ENCODE measurements around the gene IWS1.

GRCh38 chr2:127552336-127552735 is 26.0 kb upstream of the IWS1 start:
- no peak for TF ChIP-seq CTCF (IDR thresholded peaks at IDR 0.05 in 8 of 11, conservative IDR thresholded peaks at IDR 0.05 in 3 of 11)
- TF ChIP-seq POLR2A (IDR thresholded peaks at IDR 0.05) = no peak
